Activated T-cell treated with anti-CD3 and anti-CD28 coated beads for 1 hour (primary cell): ENCODE data around the gene TBC1D17.

Experiments used
- DNase-seq: peaks from one replicate; pipeline ENCODE4 v3.0.0-alpha.2; 2020; ENCODE audit warnings: low read depth

TBC1D17 gene

GRCh38 chr19:49848938-49849337, 28.6 kb upstream of the TBC1D17 start:
- no peak for DNase-seq

DNA sequence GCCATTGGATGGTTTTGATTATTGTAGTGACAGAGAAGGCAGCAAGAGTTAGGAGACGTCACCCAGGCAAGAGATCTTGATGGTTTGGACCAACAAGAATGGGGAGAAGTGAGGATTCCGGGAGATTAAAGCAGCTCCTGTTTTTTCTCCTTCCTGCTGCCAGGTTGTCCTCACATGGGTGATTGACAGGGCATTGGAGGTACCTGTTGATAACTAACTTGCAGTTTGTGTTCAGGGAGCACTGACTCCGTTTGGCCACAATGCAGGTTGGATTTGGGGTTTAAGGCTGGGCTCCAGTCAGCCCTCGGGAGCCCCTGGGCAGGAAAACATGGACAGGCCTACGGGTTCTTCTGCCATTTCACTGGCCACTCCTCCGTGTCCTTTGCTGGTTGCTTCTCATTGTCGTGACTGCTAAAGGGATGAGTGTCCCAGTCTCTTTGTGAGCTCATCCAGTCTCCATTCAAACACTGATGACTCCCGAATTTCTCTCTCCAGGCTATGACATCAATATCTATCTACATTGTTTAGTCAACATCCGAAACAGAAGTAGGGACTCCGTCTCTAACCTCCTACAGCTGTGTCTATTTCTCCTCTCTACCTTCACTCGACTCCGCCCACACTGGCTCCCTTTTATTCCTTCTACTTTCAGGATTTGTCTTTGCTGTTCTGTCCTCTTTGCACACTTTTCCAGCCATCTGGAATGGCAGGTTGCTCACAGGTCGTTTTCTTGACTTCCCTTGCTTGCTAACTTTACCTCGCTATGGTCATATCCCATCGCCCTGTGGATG, 27.9 kb upstream of the TBC1D17 start:
- DNase-seq: no peak

DNA sequence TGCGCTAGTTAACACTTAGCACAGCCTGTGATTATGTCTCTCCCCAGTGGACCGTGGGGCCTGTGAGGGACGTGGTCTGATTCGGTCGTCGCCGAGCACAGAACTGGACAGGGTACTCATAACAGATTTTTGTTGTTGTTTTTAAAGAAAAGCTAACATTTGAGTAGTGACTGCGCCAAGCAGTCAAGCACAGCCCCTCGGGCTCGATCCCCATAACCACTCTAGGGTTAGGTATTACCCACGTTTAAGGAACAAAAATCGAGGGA, 27.3 kb upstream of the TBC1D17 start:
- no peak for DNase-seq

- DNase-seq: peak; percentile 83
Measured at GRCh38 chr19:49850487-49851342, 26.8 kb upstream of the TBC1D17 start, which contains the start of gene PTOV1. Gene PTOV1 (plus strand): TSS chr19:49851159.

DNA sequence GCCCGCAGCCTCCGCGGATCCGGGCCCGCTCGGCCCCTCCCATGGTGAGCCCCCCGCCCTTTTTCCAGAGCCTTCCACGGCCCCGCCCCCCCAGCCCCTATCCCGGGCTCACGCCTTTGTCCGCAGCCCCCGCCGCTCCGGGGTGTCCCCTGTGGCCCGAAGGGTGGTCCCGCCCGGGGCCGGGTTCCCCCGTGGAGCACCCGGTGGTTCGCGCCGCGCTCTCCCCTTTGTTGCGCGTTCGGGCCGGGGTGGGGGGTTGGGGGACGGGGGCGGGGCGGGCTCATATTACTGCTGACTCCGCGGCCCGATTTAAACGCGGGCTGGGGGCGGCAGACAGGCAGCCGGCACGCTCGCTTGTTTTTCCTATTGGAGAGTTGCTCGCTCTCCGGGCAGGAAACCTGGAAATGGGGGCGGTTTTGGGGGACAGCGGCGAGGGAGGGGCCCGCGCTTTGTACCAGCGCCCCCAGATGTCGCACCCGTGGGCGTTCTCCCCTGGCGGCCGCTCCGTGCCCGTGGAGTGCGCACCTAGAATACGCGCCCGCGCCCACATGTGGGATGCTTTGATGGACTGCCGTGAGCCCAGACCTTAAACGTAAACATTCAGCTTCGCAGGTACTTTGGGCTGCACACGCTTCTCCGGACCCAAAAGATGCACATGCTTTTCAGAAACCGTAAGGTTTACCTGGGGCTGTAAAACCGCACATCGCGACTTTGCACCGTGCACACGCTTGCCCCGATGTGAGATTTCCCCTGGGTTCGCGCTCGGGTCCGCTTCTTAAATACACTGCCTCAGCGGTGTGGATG, 25.8 kb upstream of the TBC1D17 start:
- DNase-seq: peak; percentile 24

GRCh38 chr19:49852631-49853126, 24.8 kb upstream of the TBC1D17 start:
- DNase-seq: no peak

GRCh38 chr19:49853852-49854377, 23.6 kb upstream of the TBC1D17 start:
- DNase-seq: no peak

- no peak for DNase-seq
Measured at GRCh38 chr19:49854378-49855263, 22.9 kb upstream of the TBC1D17 start.

DNA sequence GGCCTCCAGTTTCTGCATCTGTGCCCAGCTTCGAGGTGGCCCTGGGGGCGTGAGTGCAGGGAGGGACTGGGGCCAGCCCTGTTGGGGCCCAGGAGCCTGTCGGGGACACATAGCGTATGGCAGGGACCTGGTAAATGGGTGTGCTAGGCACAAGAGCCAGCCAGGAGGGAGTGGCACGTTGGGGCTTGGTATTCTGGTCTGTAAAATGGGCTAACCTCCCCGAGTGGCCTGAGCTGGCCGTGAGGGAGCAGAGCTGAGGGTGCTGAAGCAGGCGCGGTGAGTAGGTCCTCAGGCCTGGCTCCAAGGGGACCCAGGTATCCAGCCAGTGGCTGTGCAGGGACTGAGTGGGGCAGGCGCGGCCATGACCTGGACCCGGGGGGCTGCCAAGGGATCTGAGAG, 22.2 kb upstream of the TBC1D17 start:
- no peak for DNase-seq

- no peak for DNase-seq
Measured at GRCh38 chr19:49855676-49856573, 21.6 kb upstream of the TBC1D17 start.

- no peak for DNase-seq
Measured at GRCh38 chr19:49856574-49857021, 20.9 kb upstream of the TBC1D17 start.

DNA sequence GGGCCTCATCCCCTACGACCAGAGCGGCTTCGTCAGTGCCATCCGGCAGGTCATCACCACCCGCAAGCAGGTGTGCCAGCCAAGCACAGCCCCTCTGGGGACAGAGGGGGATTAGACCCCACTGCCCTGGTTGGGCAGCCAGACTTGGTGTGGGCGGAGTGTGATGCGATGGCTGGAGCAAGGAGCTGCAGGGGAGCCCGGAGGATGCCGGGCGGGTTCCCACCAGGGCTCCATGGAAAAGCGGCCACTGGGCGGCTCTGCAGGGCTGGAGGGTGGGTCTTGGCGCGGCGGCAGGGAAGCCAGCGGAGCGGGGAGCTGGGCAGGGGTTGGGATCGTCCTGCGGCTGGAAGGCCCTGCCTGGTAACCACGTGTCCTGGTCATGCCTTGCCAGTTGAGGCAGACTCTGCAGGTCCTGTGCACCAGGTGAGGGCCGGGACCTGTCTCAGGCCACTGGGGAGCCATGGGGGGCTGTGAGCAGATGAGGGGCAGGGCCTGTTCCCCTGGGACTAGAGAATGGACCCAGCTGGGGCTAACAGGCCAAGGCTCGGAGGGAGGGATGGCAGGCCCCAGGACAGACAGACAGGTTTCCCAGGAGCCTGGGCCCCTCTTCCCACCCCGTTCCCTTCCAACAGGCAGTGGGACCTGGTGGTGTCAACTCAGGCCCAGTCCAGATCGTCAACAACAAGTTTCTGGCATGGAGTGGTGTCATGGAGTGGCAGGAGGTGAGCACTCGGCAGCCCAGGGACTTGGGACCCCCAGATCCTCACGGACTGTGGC, 20.3 kb upstream of the TBC1D17 start:
- DNase-seq: no peak

DNA sequence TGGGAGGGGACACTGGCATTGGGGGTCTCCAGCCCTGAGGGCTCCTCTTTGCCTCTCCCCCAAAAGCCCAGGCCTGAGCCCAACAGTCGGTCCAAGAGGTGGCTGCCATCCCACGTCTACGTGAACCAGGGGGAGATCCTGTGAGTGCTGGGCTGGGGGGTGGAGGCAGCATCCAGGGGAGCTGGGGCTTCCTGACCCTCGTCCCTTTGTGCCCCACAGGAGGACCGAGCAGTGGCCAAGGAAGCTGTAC, 19.7 kb upstream of the TBC1D17 start:
- DNase-seq: no peak

DNA sequence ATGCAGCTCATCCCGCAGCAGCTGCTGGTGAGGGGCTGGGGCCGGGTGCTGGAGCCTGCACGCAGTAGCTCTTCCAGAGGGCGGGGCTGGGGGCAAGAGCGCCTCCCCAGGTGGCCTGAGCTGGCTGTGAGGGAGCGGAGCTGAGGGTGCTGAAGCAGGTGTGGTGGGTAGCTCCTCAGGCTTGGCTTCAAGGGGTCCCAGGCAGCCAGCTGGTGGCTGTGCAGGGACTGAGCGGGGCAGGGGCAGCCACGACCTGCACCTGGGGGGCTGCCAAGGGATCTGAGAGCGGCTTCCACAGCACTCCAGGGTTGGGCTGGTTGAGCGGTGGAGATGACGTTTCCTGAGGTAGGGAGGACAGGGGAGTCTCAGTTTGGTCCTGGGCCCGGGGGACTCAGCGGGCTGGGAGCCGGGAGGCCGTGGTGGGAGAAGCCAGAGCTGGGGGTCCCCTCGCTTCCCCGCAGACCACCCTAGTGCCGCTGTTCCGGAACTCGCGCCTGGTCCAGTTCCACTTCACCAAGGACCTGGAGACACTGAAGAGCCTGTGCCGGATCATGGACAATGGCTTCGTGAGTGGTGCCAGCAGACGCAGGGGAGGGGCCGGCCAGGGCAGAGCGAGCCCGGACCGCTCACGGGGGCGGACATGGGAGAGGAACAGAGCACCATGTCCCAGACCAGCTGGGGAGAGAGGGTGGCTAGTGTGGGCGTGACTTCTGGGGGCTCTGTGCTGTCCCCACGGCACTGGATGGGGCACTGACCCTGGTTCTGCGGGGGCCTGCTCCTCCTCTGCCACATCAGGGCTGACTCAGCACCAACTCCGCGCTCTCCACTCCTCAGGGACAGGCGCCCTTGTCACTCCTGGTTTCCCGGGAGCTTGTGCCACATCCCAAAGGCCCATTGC, 19.2 kb upstream of the TBC1D17 start:
- DNase-seq: no peak

- DNase-seq: no peak
Measured at GRCh38 chr19:49859682-49860335, 17.7 kb upstream of the TBC1D17 start.

DNA sequence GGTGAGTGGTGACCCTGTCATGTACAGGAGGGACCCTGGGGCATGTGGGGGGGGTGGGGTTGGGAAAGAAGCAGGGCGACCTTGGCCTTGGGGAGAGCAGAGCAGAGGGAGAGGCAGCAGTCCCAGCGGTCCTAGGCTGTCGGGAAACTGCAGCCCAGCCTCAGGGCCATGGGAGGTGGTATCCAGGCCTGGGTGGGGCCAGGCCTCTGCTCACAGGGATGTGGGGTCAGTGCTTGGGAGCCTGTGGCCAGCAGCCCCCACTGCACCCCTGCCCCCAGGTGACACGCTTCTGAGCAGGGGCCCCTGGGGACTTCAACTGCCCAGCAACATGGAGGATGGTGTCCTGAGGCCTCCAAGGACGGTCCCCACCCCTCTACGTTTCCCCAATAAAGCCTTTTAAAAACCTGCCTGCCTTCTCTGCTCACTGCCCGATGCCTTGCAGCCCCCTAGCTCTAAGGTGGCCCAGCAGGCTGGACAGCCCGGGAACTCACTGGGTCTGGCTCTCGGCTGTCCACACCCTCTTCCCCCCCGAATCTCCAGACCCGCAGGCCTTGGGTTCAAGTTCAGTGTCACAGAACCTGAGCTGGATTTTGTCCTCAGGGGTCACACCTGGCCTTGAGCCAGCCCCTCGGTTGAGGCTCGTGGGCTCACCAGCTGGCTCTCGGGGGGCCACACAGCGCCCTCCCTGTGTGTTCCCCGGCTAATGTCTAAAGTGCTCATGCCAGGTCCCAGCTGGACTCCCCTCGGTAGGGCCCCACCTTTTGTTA, 17.0 kb upstream of the TBC1D17 start:
- no peak for DNase-seq

DNA sequence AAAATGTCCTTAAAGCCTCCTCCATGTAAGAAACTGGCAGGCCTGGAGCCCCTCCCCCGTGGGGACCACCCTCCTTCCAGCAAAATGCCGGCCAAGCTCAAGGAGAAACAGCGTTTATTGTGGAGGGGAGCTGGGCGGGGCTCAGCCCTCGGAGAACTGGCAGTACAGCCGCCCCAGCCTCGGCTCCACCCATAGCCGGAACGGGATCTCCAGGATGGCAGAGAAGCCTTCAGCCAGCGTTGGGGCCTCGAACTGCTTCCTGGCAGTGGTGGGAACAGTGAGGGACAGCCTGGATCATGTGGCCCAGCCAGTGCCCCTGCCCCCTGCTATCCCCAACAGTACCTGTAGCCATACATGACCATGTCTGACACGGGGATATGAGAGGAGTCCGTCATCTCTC, 16.4 kb upstream of the TBC1D17 start:
- DNase-seq: no peak
